Measurements from ENCODE around the gene FOXO1.

Gene FOXO1

GRCh38 chr13:40670307-40670706 lies 3.9 kb upstream of the FOXO1 start:
- no peak for DNase-seq (ENCODE audit: extremely low read depth, insufficient read length)
- no peak for TF ChIP-seq CTCF (IDR thresholded peaks at IDR 0.05; ENCODE audit: insufficient read depth, low read length, poor library complexity, severe bottlenecking)
- Histone ChIP-seq H3K27me3 (replicated peaks; ENCODE audit: control insufficient read depth, insufficient read depth, low read length) (no peaks in the 10 kb centered on the region), H3K36me3 (ENCODE audit: control insufficient read depth, insufficient read depth, low read length) (no peaks in the 10 kb centered on the region), H3K4me3 (replicated peaks; ENCODE audit: low read depth, low read length) (no peak overlapping the region)

GRCh38 chr13:40668335-40668734 lies 1.9 kb upstream of the FOXO1 start:
- H3K4me3 ChIP-seq (replicated peaks; ENCODE audit: low read depth, low read length): no peak overlapping the region
- H3K27me3 ChIP-seq (replicated peaks; ENCODE audit: control insufficient read depth, insufficient read depth, low read length): no peaks in the 10 kb centered on the region
- no peak for DNase-seq (ENCODE audit: extremely low read depth, insufficient read length)
- TF ChIP-seq CTCF (IDR thresholded peaks at IDR 0.05; ENCODE audit: insufficient read depth, low read length, poor library complexity, severe bottlenecking): peak; percentile 89
- H3K36me3 ChIP-seq (ENCODE audit: control insufficient read depth, insufficient read depth, low read length): no peaks in the 10 kb centered on the region

GRCh38 chr13:40667622-40667978 lies 1.2 kb upstream of the FOXO1 start:
- H3K36me3 ChIP-seq (ENCODE audit: control insufficient read depth, insufficient read depth, low read length): no peaks in the 10 kb centered on the region
- H3K4me3 ChIP-seq (replicated peaks; ENCODE audit: low read depth, low read length): peak overlapping the region; percentile 76
- DNase-seq (ENCODE audit: extremely low read depth, insufficient read length): no peak
- no peaks in the 10 kb centered on the region for H3K27me3 ChIP-seq (replicated peaks; ENCODE audit: control insufficient read depth, insufficient read depth, low read length)
- no peak for TF ChIP-seq CTCF (IDR thresholded peaks at IDR 0.05; ENCODE audit: insufficient read depth, low read length, poor library complexity, severe bottlenecking)

- Histone ChIP-seq H3K36me3 (ENCODE audit: control insufficient read depth, insufficient read depth, low read length) (no peaks in the 10 kb centered on the region), H3K27me3 (replicated peaks; ENCODE audit: control insufficient read depth, insufficient read depth, low read length) (no peaks in the 10 kb centered on the region), H3K4me3 (replicated peaks; ENCODE audit: low read depth, low read length) (peak overlapping the region; percentile 76)
- DNase-seq (ENCODE audit: extremely low read depth, insufficient read length): no peak
- no peak for TF ChIP-seq CTCF (IDR thresholded peaks at IDR 0.05; ENCODE audit: insufficient read depth, low read length, poor library complexity, severe bottlenecking)
Observed at GRCh38 chr13:40666933-40667621, 636 bp upstream of the FOXO1 start.

DNA sequence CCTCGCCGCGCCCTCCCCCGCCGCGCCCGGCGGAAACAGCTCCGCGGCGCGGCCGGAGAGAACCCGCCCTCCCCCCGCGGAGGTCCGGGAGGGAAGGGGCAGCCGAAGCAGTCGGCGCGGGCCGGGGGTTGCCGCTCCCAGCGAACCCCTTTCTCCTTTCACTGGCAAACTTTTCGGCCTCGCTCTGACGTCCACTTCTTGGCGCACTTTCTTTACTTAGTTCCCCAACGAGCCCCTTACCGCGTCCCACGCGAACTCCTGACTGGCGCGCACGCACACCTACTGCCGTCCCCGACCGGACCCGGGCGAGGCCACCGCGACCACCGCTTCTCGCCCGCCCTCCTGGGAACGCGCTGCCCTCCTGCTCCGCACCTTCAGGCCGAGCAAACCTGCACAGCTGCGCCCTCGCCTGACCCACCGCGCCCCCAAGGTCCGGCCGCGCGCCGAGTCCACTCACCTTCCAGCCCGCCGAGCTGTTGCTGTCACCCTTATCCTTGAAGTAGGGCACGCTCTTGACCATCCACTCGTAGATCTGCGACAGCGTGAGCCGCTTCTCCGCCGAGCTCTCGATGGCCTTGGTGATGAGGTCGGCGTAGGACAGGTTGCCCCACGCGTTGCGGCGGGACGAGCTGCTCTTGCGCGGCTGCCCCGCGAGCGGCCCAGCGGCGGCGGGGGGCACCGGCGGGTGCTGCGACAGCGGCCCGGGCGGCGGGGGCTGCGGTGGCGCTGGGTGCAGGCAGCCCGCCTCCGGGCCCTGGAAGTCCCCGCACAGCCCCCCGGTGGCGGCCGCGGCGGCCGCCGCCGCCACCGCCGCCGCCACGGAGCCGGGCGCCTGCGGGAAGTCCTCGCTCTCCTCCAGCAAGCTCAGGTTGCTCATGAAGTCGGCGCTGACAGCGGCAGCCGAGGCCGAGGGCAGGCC lies 1.1 kb downstream of the FOXO1 start:
- DNase-seq (ENCODE audit: extremely low read depth, insufficient read length): peak; percentile 66
- no peaks in the 10 kb centered on the region for H3K36me3 ChIP-seq (ENCODE audit: control insufficient read depth, insufficient read depth, low read length)
- TF ChIP-seq CTCF (IDR thresholded peaks at IDR 0.05; ENCODE audit: insufficient read depth, low read length, poor library complexity, severe bottlenecking): peak; percentile 12
- peak overlapping the region; percentile 80 for H3K4me3 ChIP-seq (replicated peaks; ENCODE audit: low read depth, low read length)
- H3K27me3 ChIP-seq (replicated peaks; ENCODE audit: control insufficient read depth, insufficient read depth, low read length): no peaks in the 10 kb centered on the region
